Neural cell (in vitro differentiated cells): ENCODE results near the gene ADGRL3. TPM values are rescaled to one million over a fixed set of nuclear protein-coding genes. Genes with fewer than 3 reads are reported as not detected.

Experiments
- H2AFZ ChIP-seq: fragments of 200-600, 300-800 bp; sonication (generic), shearing (Covaris generic); 2 replicates; pipeline ENCODE4 v1.6.0; 2014; ENCODE audit warnings: low read depth, mild to moderate bottlenecking, antibody characterized with exemption, low read length, moderate library complexity
- H3F3A ChIP-seq: fragments of 200-600 bp; shearing (Covaris generic); 2 replicates; pipeline ENCODE4 v1.6.1; 2016; ENCODE audit warnings: mild to moderate bottlenecking, moderate library complexity, mixed read lengths, antibody characterized with exemption, low read length; ENCODE audit not compliant: insufficient read depth, poor library complexity, severe bottlenecking
- H3K27ac ChIP-seq: fragments of 200-600, 300-800 bp; sonication (generic), shearing (Covaris generic); 2 replicates; pipeline ENCODE4 v1.5.1; 2014; ENCODE audit warnings: mild to moderate bottlenecking, low read length, moderate library complexity
- H3K27me3 ChIP-seq: fragments of 300-800, 200-600 bp; sonication (generic), shearing (Covaris generic); 2 replicates; pipeline ENCODE4 v1.6.0; 2014; ENCODE audit warnings: mild to moderate bottlenecking, low read depth, low read length, moderate library complexity; ENCODE audit not compliant: insufficient read depth
- H3K36me3 ChIP-seq: fragments of 300-800, 200-600 bp; sonication (generic), shearing (Covaris generic); 2 replicates; pipeline ENCODE4 v1.5.1; 2014; ENCODE audit warnings: mild to moderate bottlenecking, antibody characterized with exemption, low read length, moderate library complexity; ENCODE audit not compliant: insufficient read depth
- H3K4me2 ChIP-seq: fragments of 300-800, 200-600 bp; sonication (generic), shearing (Covaris generic); 2 replicates; pipeline ENCODE4 v1.6.0; 2014; ENCODE audit warnings: mild to moderate bottlenecking, low read length
- H3K4me3 ChIP-seq: fragments of 300-800, 200-600 bp; sonication (generic), shearing (Covaris generic); 2 replicates; pipeline ENCODE4 v1.5.1; 2014; ENCODE audit warnings: mild to moderate bottlenecking, low read length, moderate library complexity
- H3K79me2 ChIP-seq: fragments of 200-600 bp; shearing (Covaris generic); replicated peaks from 2 replicates; pipeline ENCODE4 v1.6.0; 2014; ENCODE audit warnings: mild to moderate bottlenecking, low read length, moderate library complexity; ENCODE audit not compliant: insufficient read depth
- H3K9ac ChIP-seq: fragments of 300-800, 200-600 bp; sonication (generic), shearing (Covaris generic); 2 replicates; pipeline ENCODE4 v1.6.1; 2016; ENCODE audit warnings: mild to moderate bottlenecking, low read length, mixed read lengths
- H3K9me2 ChIP-seq: fragments of 200-600 bp; shearing (Covaris generic); 2 replicates; pipeline ENCODE4 v1.6.1; 2016; ENCODE audit warnings: mild to moderate bottlenecking, low read length, mixed read lengths; ENCODE audit not compliant: insufficient read depth
- H3K9me3 ChIP-seq: fragments of 200-600, 300-800 bp; sonication (generic), shearing (Covaris generic); 2 replicates; pipeline ENCODE4 v1.6.1; 2016; ENCODE audit warnings: mild to moderate bottlenecking, mixed run types, low read length, moderate library complexity, mixed read lengths
- H4K20me1 ChIP-seq: fragments of 200-600 bp; shearing (Covaris generic); 2 replicates; pipeline ENCODE4 v1.6.1; 2016; ENCODE audit warnings: mild to moderate bottlenecking, mixed run types; ENCODE audit not compliant: insufficient read depth
- EP300 ChIP-seq: fragments of 450-650 bp; conservative IDR thresholded peaks from 2 replicates; pipeline ENCODE4 v1.6.1; 2014; ENCODE audit warnings: antibody characterized with exemption, mild to moderate bottlenecking, moderate library complexity; ENCODE audit not compliant: poor library complexity, severe bottlenecking
- EZH2 ChIP-seq: fragments of 200-600, 300-800 bp; shearing (Covaris generic), sonication (generic); IDR thresholded peaks from 2 replicates; pipeline ENCODE4 v1.6.1; 2014; ENCODE audit warnings: antibody characterized with exemption, low read length, borderline replicate concordance, mild to moderate bottlenecking; ENCODE audit not compliant: insufficient read depth, poor library complexity, severe bottlenecking
- MXI1 ChIP-seq: fragments of 450-650 bp; conservative IDR thresholded peaks from 2 replicates; pipeline ENCODE4 v1.6.1; 2014; ENCODE audit warnings: antibody characterized with exemption, mild to moderate bottlenecking; ENCODE audit not compliant: poor library complexity, severe bottlenecking
- POLR2AphosphoS5 ChIP-seq: IDR thresholded peaks from 2 replicates; pipeline ENCODE4 v1.6.1; 2012
- RAD21 ChIP-seq: fragments of 450-650 bp; conservative IDR thresholded peaks from 2 replicates; pipeline ENCODE4 v1.6.1; 2014; ENCODE audit warnings: antibody characterized with exemption, mild to moderate bottlenecking, moderate library complexity
- REST ChIP-seq: IDR thresholded peaks from 2 replicates; pipeline ENCODE4 v1.6.1; 2012; ENCODE audit warnings: borderline replicate concordance
- SMC3 ChIP-seq: fragments of 450-650 bp; conservative IDR thresholded peaks from 2 replicates; pipeline ENCODE4 v1.6.1; 2014; ENCODE audit warnings: antibody characterized with exemption, mild to moderate bottlenecking, moderate library complexity; ENCODE audit not compliant: poor library complexity
- TAF1 ChIP-seq: IDR thresholded peaks from 2 replicates; pipeline ENCODE4 v1.6.1; 2012; ENCODE audit warnings: low read depth
- polyA plus RNA-seq: library from polyadenylated mRNA; depleted of rRNA; stranded (reverse); fragments of >200 nt; gene quantifications from 2 replicates; pipeline ENCODE4 v1.2.3, GENCODE V29; 2014
- TF ChIP-seq, protein P1 (sequence below): fragments of 450-650 bp; IDR thresholded peaks from 2 replicates; pipeline ENCODE4 v1.5.1; 2014; ENCODE audit warnings: antibody characterized with exemption, mild to moderate bottlenecking, moderate library complexity; ENCODE audit not compliant: poor library complexity, severe bottlenecking

The ADGRL3 gene
- polyA plus RNA-seq, 1 donor from 2014 or later: 99.4 TPM

- no peaks in the 10 kb centered on the region for H3F3A ChIP-seq
- no peaks in the 10 kb centered on the region for H4K20me1 ChIP-seq
- H3K9me2 ChIP-seq: no peaks in the 10 kb centered on the region
- no peaks in the 10 kb centered on the region for H3K9me3 ChIP-seq
- no peaks in the 10 kb centered on the region for H3K27me3 ChIP-seq
- no peak overlapping the region for H3K4me3 ChIP-seq
- no peak overlapping the region for H3K9ac ChIP-seq
- TF ChIP-seq SMC3 (no peak), POLR2AphosphoS5 (no peak), TAF1 (no peak), REST (no peak), RAD21 (no peak), EZH2 (no peak), EP300 (no peak), MXI1 (no peak)
- TF ChIP-seq, protein P1, sequence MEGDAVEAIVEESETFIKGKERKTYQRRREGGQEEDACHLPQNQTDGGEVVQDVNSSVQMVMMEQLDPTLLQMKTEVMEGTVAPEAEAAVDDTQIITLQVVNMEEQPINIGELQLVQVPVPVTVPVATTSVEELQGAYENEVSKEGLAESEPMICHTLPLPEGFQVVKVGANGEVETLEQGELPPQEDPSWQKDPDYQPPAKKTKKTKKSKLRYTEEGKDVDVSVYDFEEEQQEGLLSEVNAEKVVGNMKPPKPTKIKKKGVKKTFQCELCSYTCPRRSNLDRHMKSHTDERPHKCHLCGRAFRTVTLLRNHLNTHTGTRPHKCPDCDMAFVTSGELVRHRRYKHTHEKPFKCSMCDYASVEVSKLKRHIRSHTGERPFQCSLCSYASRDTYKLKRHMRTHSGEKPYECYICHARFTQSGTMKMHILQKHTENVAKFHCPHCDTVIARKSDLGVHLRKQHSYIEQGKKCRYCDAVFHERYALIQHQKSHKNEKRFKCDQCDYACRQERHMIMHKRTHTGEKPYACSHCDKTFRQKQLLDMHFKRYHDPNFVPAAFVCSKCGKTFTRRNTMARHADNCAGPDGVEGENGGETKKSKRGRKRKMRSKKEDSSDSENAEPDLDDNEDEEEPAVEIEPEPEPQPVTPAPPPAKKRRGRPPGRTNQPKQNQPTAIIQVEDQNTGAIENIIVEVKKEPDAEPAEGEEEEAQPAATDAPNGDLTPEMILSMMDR: no peak
- no peak overlapping the region for H3K27ac ChIP-seq
- no peak overlapping the region for H2AFZ ChIP-seq
- H3K79me2 ChIP-seq: no peaks in the 10 kb centered on the region
- H3K36me3 ChIP-seq: no peaks in the 10 kb centered on the region
- H3K4me2 ChIP-seq: no peak overlapping the region
Observed at GRCh38 chr4:61549336-61549735, 349.2 kb downstream of the ADGRL3 start.

DNA sequence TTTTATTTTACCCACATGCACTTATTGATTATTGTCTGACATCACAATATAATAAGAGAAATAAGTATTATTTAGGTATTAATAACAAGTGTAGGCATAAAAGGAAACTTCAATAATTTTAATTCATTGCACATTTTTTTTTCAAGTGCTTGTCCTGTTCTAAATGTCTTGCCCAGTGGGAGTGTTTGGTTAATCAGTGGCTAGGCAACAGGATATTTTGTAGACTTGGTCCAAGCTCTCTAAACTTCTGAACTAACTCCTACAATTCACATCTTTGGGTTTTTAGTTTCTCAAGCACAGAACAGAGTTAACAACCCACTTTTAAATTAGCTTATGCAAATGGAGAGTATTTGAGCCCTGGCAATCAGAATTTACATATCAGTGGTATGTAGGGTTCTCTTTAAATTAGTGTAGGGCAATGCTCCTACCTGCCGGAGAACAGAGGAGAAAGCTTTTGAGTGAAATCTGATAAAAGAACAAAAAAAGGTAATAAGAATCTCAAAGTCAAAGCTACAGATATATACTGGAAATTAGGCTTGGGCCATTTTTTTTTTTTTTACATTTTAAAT, 353.5 kb downstream of the ADGRL3 start:
- Histone ChIP-seq H2AFZ (no peak overlapping the region), H3K9me2 (no peaks in the 10 kb centered on the region), H3F3A (no peaks in the 10 kb centered on the region), H3K4me3 (no peak overlapping the region), H3K27me3 (no peaks in the 10 kb centered on the region), H3K79me2 (no peaks in the 10 kb centered on the region), H3K27ac (no peak overlapping the region), H3K9me3 (no peaks in the 10 kb centered on the region), H4K20me1 (no peaks in the 10 kb centered on the region), H3K36me3 (no peaks in the 10 kb centered on the region), H3K4me2 (no peak overlapping the region), H3K9ac (no peak overlapping the region)
- TF ChIP-seq SMC3: no peak
- TF ChIP-seq REST: no peak
- TF ChIP-seq, protein P1: no peak
- TF ChIP-seq RAD21: no peak
- no peak for TF ChIP-seq EZH2
- TF ChIP-seq POLR2AphosphoS5: no peak
- no peak for TF ChIP-seq EP300
- no peak for TF ChIP-seq TAF1
- TF ChIP-seq MXI1: no peak
